H1 (cell line): ENCODE measurements around the gene MAGIX. TPM values are rescaled to one million over a fixed set of nuclear protein-coding genes. Genes with fewer than 3 reads are reported as not detected.

Experiments
- CTCF ChIA-PET: fragments of 300-600 bp; sonication (Branson Sonifier 250); formaldehyde crosslinking; loops from one replicate; lab custom pipeline; 2021; ENCODE audit not compliant: partially characterized antibody; lab: Charles Lee
- POLR2A ChIA-PET: fragments of 300-600 bp; sonication (Branson Sonifier 250); formaldehyde crosslinking; loops from one replicate; lab custom pipeline; 2021; ENCODE audit warnings: inconsistent platforms; ENCODE audit not compliant: partially characterized antibody; lab: Charles Lee
- DNase-seq, 2 experiments: peaks; one replicate each; pipeline versions ENCODE4 v3.0.0 to v3.0.0-alpha.2; 2010 to 2022; ENCODE audit warnings: low spot score in 2 of 2, low read depth in 1 of 2, mixed read lengths in 1 of 2
- FAIRE-seq: peaks from 2 replicates; lab custom pipeline; 2011; peaks lifted over from hg19 to GRCh38; lab: Jason Lieb, UNC
- H2AFZ ChIP-seq: 2 replicates; pipeline ENCODE4 v1.8.1; 2012; ENCODE audit warnings: low read length, inconsistent platforms
- H2AK5ac ChIP-seq: 2 replicates; pipeline ENCODE4 v1.6.1; 2013; ENCODE audit warnings: low read depth, low read length
- H2BK120ac ChIP-seq: replicated peaks from 2 replicates; pipeline ENCODE3; 2013; ENCODE audit warnings: low read depth, low read length, inconsistent platforms
- H2BK12ac ChIP-seq: 2 replicates; pipeline ENCODE4 v1.6.1; 2013; ENCODE audit warnings: low read depth, low read length
- H2BK15ac ChIP-seq: 2 replicates; pipeline ENCODE4 v1.6.1; 2013; ENCODE audit warnings: low read length
- H2BK20ac ChIP-seq: 2 replicates; pipeline ENCODE4 v1.6.1; 2013; ENCODE audit warnings: low read length
- H2BK5ac ChIP-seq: 2 replicates; pipeline ENCODE4 v1.6.1; 2013; ENCODE audit warnings: low read depth, low read length
- H3K14ac ChIP-seq: 2 replicates; pipeline ENCODE4 v1.6.1; 2013; ENCODE audit warnings: inconsistent platforms; ENCODE audit not compliant: insufficient read length
- H3K18ac ChIP-seq: 2 replicates; pipeline ENCODE4 v1.6.1; 2013; ENCODE audit warnings: low read length; ENCODE audit errors: extremely low read depth
- H3K23ac ChIP-seq: 2 replicates; pipeline ENCODE4 v1.6.1; 2013; ENCODE audit warnings: inconsistent platforms; ENCODE audit not compliant: insufficient read length
- H3K23me2 ChIP-seq: 2 replicates; pipeline ENCODE4 v1.6.1; 2013; ENCODE audit warnings: low read depth, low read length
- H3K27ac ChIP-seq: 2 replicates; pipeline ENCODE4 v1.6.1; 2011; ENCODE audit warnings: low read depth, low read length, inconsistent platforms
- H3K27me3 ChIP-seq, 4 experiments: replicated peaks in 1 of 4; 1 replicate in 1 of 4; 2 replicates in 3 of 4; pipeline versions ENCODE4 v1.6.1 to v1.8.1; 2011 to 2013; ENCODE audit warnings: low read length in 3 of 4, mild to moderate bottlenecking in 3 of 4, inconsistent platforms in 2 of 4, mixed read lengths in 2 of 4, moderate library complexity in 1 of 4; ENCODE audit not compliant: control insufficient read depth in 3 of 4, insufficient read depth in 3 of 4; ENCODE audit errors: extremely low read depth in 1 of 4
- H3K36me3 ChIP-seq, 4 experiments: 2 replicates each; pipeline versions ENCODE4 v1.6.1 to v1.8.1; 2011 to 2013; ENCODE audit warnings: mild to moderate bottlenecking in 4 of 4, low read length in 3 of 4, moderate library complexity in 2 of 4, control low read depth in 1 of 4, inconsistent platforms in 1 of 4; ENCODE audit not compliant: insufficient read depth in 4 of 4, control insufficient read depth in 2 of 4
- H3K4ac ChIP-seq: replicated peaks from 2 replicates; pipeline ENCODE3; 2013; ENCODE audit warnings: low read length, low read depth, mixed read lengths, inconsistent platforms; ENCODE audit not compliant: insufficient read length
- H3K4me1 ChIP-seq, 4 experiments: replicated peaks in 1 of 4; 1 replicate in 1 of 4; 2 replicates in 3 of 4; pipeline versions ENCODE4 v1.6.1 to v1.8.1; 2011 to 2013; ENCODE audit warnings: low read length in 3 of 4, inconsistent platforms in 2 of 4, mixed read lengths in 1 of 4; ENCODE audit not compliant: insufficient read depth in 4 of 4, control insufficient read depth in 3 of 4
- H3K4me2 ChIP-seq, 2 experiments: 2 replicates each; pipeline versions ENCODE4 v1.6.1 to v1.8.1; 2011 to 2013; ENCODE audit warnings: low read depth in 2 of 2, low read length in 2 of 2, control low read depth in 1 of 2, inconsistent platforms in 1 of 2, mild to moderate bottlenecking in 1 of 2; ENCODE audit not compliant: insufficient read depth in 1 of 2
- H3K4me3 ChIP-seq, 4 experiments: fragments of 200-600, 300-600 bp in 1 of 4; sonication (generic), shearing (Covaris generic), sonication (Bioruptor Twin) in 1 of 4; 2 replicates each; pipeline versions ENCODE4 v1.5.1 to v1.8.1; 2011 to 2016; ENCODE audit warnings: low read length in 4 of 4, low read depth in 3 of 4, control low read depth in 2 of 4, inconsistent platforms in 2 of 4, mild to moderate bottlenecking in 2 of 4, mixed read lengths in 1 of 4, moderate library complexity in 1 of 4; ENCODE audit not compliant: insufficient read depth in 2 of 4; ENCODE audit errors: extremely low read depth in 1 of 4
- H3K56ac ChIP-seq: replicated peaks from 2 replicates; pipeline ENCODE3; 2013; ENCODE audit warnings: low read depth, mild to moderate bottlenecking, mixed read lengths, low read length, inconsistent platforms; ENCODE audit not compliant: insufficient read length
- H3K79me1 ChIP-seq: 2 replicates; pipeline ENCODE4 v1.6.1; 2013; ENCODE audit warnings: low read depth, low read length, control low read depth
- H3K79me2 ChIP-seq, 2 experiments: 2 replicates each; pipeline versions ENCODE4 v1.6.1 to v1.8.1; 2012 to 2013; ENCODE audit warnings: low read length in 2 of 2, mild to moderate bottlenecking in 2 of 2, inconsistent platforms in 1 of 2; ENCODE audit not compliant: insufficient read depth in 2 of 2, control insufficient read depth in 1 of 2
- H3K9ac ChIP-seq, 4 experiments: replicated peaks in 1 of 4; 1 replicate in 1 of 4; 2 replicates in 3 of 4; pipeline versions ENCODE4 v1.6.1 to v1.8.1; 2011 to 2013; ENCODE audit warnings: low read depth in 3 of 4, low read length in 3 of 4, control low read depth in 2 of 4, mild to moderate bottlenecking in 2 of 4, moderate library complexity in 2 of 4, inconsistent platforms in 1 of 4; ENCODE audit errors: extremely low read depth in 1 of 4
- H3K9me3 ChIP-seq, 2 experiments: 2 replicates each; pipeline versions ENCODE4 v1.6.1 to v1.8.1; 2012 to 2013; ENCODE audit warnings: mild to moderate bottlenecking in 2 of 2, moderate library complexity in 2 of 2, control low read depth in 1 of 2, inconsistent platforms in 1 of 2, low read depth in 1 of 2, low read length in 1 of 2, mixed read lengths in 1 of 2; ENCODE audit not compliant: insufficient read depth in 2 of 2
- H4K20me1 ChIP-seq, 2 experiments: replicated peaks in 1 of 2; 2 replicates each; pipeline versions ENCODE3 to v1.8.1; 2011 to 2013; ENCODE audit warnings: inconsistent platforms in 2 of 2, low read length in 2 of 2, mild to moderate bottlenecking in 1 of 2; ENCODE audit not compliant: insufficient read depth in 2 of 2, control insufficient read depth in 1 of 2
- H4K5ac ChIP-seq: 2 replicates; pipeline ENCODE4 v1.6.1; 2013; ENCODE audit warnings: low read length, low read depth, mixed read lengths, inconsistent platforms; ENCODE audit not compliant: insufficient read length
- H4K8ac ChIP-seq: 2 replicates; pipeline ENCODE4 v1.8.0; 2013; ENCODE audit warnings: mild to moderate bottlenecking, moderate library complexity, low read length, inconsistent platforms; ENCODE audit not compliant: insufficient read depth; ENCODE audit errors: extremely low read depth
- H4K91ac ChIP-seq: replicated peaks from 2 replicates; pipeline ENCODE3; 2013; ENCODE audit warnings: low read length, mixed read lengths, inconsistent platforms; ENCODE audit not compliant: insufficient read length
- RAD21 ChIP-seq, 2 experiments: IDR thresholded peaks in 1 of 2; conservative IDR thresholded peaks in 1 of 2; 2 replicates each; pipeline ENCODE4 v1.6.1; 2011; ENCODE audit warnings: low read depth in 2 of 2, low read length in 2 of 2, improper control_type of control experiment in 1 of 2, inconsistent platforms in 1 of 2, mild to moderate bottlenecking in 1 of 2, moderate library complexity in 1 of 2
- SP4 ChIP-seq: IDR thresholded peaks from 2 replicates; pipeline ENCODE4 v1.6.1; 2012; ENCODE audit warnings: low read length, inconsistent platforms
- WGBS, 2 experiments: shearing (Covaris generic) in 1 of 2; methylation state at CpG; one replicate each; pipeline versions ENCODE4 v1.1.6 to v1.1.7; 2013 to 2015; ENCODE audit warnings: low lambda C conversion rate in 2 of 2, mixed read lengths in 2 of 2, inconsistent platforms in 1 of 2, low coverage in 1 of 2, missing lambda C conversion rate in 1 of 2; ENCODE audit not compliant: insufficient replicate concordance in 2 of 2, insufficient coverage in 1 of 2, insufficient read length in 1 of 2; ENCODE audit errors: extremely low coverage in 1 of 2, missing lambda C conversion rate in 1 of 2; 5-methylcytosine and 5-hydroxymethylcytosine counted together
- polyA plus RNA-seq, 7 experiments: library from polyadenylated mRNA; depleted of rRNA in 3 of 7; stranded (reverse) in 5 of 7; unstranded in 2 of 7; fragments of >200 nt in 5 of 7; fragments of 200-250 nt in 2 of 7; gene quantifications; 1 replicate in 5 of 7; 2 replicates in 1 of 7; 4 replicates in 1 of 7; pipeline versions ENCODE4 v1.2.1 to v1.2.3, GENCODE V29; 2011 to 2013; ENCODE audit warnings: missing spikeins in 2 of 7, mixed read lengths in 2 of 7
- total RNA-seq: library from RNA; stranded (reverse); fragmentation: NEBNext Ultra II Directional; extraction: Animal tissue kit (Norgen Biotek cat#: 25700); gene quantifications from 2 replicates; pipeline ENCODE4 v1.2.1, GENCODE V29; 2021

The MAGIX gene
- total and polyA plus RNA-seq, 2 of the 8 experiments (the other 6 are each of a cell fraction or from before 2014, with no cell fraction given): 0.37 to 1.1 TPM

DNA sequence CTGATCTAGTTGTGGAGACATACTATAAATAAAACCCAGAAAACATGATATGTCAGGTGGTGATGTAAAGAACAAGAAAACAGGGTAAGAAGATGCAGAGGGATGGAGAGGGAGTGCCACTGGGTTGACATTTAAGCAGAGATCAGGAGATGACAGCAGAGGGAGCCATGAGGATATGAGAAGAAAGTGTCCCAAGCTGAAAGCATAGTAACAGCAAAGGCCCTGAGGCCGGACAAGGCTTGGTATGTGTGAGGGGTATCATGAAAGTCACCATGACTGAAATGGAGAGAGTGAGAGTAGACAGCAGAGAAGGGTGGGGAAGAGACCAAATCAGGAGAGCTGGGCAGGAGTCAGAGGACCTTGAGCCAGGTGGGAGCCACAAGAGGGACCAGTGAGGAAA, 42.5 kb upstream of the MAGIX start:
- Histone ChIP-seq H3K56ac (no peak overlapping the region), H3K18ac (no peak overlapping the region), H3K14ac (no peak overlapping the region), H3K4ac (no peak overlapping the region), H2AFZ (no peak overlapping the region), H2BK5ac (no peak overlapping the region), H3K36me3 (peaks cover 3 to 30% (median 6%) of the 10 kb centered on the region in 4 experiments; a peak in 5 of 8 replicates), H2BK15ac (no peak overlapping the region), H2BK12ac (no peak overlapping the region), H3K27me3 (no peaks in the 10 kb centered on the region), H3K23ac (no peak overlapping the region)
- no peak for FAIRE-seq
- TF ChIP-seq SP4 (no peak), RAD21 (IDR thresholded peaks at IDR 0.05 in 1 of 2, conservative IDR thresholded peaks at IDR 0.05 in 1 of 2; ENCODE audit: low read depth in 2 of 2, low read length in 2 of 2) (peak in 1 of 2 experiments; percentile 21; a peak in 1 of 4 replicates)
- TF ChIP-seq, all 59 proteins: peak for 1
- H3K9ac ChIP-seq: no peak overlapping the region
- no peak for DNase-seq
- 75% methylated on average over 1 of the region's 1 CpG; no CpG with 5 or more reads in 1 of the 2 experiments for WGBS, 2 experiments
- CTCF ChIA-PET: interaction anchor here (1.0 to 1.1 kb wide), 2 partner anchors 13 to 39 kb away, joined by 3 read pairs; no protein-coding TSS in a partner anchor
- H3K4me1 ChIP-seq: no peaks in the 10 kb centered on the region; a peak in 1 of 7 replicates
- no peaks in the 10 kb centered on the region for H3K79me1 ChIP-seq
- peaks cover 3% of the 10 kb centered on the region; the same call in 1 of the 2 replicates for H3K23me2 ChIP-seq
- POLR2A ChIA-PET: no interaction called here
- no peak overlapping the region for H4K91ac ChIP-seq
- H3K4me3 ChIP-seq: no peak overlapping the region
- H2BK20ac ChIP-seq: no peak overlapping the region
- no peak overlapping the region for H4K8ac ChIP-seq
- H3K27ac ChIP-seq: no peak overlapping the region
- no peak overlapping the region for H2BK120ac ChIP-seq
- H3K79me2 ChIP-seq: peaks cover 0 to 6% of the 10 kb centered on the region in 2 experiments; a peak in 2 of 4 replicates
- no peak overlapping the region for H4K5ac ChIP-seq
- no peaks in the 10 kb centered on the region for H4K20me1 ChIP-seq
- H3K4me2 ChIP-seq: no peak overlapping the region
- no peak overlapping the region for H2AK5ac ChIP-seq
- H3K9me3 ChIP-seq: no peaks in the 10 kb centered on the region
